Stromal cell of bone marrow (primary cell): Measurements from ENCODE around the gene STPG4.

Experiments used
- DNase-seq: peaks from one replicate; pipeline ENCODE4 v3.0.0-alpha.2; 2012; ENCODE audit warnings: low read depth

Gene STPG4

DNA sequence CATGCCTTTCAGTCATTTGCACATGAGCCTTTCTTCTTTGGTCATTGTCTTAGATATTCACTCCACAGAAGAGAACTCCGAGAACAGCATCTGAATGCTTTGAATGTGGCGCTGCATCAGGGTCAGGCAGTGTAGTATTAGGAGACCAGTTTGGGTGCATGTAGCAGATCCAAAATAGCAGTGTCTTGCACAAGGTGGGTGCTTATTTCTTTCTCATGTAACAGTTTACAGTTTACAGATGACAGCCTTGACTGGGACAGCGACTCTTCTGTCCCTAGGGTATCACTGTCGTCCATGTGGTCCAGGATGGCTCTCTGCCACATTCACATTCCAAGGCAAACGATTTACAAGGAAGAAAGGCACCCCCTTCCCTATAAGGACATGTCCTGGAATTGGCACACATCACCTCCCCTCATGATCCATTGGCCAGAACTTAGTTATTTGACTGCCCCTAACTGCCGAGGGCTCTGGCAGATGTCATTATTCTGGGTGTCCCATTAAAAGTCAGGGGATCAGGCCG, 101.0 kb downstream of the STPG4 start:
- DNase-seq = no peak

- DNase-seq = no peak
Observed at GRCh38 chr2:47052847-47053246, 102.3 kb downstream of the STPG4 start.

DNA sequence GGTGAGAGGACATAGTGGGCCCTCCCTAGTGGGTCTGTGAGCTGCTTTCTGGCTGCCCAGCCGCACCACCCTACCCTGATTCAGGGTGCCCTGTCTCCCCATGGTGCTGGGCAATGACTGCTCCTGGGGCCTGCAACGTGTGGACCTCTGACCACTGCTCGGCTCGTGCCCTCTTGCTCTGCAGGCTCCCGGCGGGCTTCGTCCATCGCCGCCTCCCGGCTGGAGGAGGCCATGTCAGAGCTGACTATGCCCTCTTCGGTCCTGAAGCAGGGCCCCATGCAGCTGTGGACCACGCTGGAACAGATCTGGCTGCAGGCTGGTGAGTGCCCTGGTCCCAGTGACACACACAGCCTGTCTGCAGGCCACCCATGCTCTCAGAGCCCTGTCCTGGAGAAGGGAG, 103.5 kb downstream of the STPG4 start:
- DNase-seq = no peak

DNA sequence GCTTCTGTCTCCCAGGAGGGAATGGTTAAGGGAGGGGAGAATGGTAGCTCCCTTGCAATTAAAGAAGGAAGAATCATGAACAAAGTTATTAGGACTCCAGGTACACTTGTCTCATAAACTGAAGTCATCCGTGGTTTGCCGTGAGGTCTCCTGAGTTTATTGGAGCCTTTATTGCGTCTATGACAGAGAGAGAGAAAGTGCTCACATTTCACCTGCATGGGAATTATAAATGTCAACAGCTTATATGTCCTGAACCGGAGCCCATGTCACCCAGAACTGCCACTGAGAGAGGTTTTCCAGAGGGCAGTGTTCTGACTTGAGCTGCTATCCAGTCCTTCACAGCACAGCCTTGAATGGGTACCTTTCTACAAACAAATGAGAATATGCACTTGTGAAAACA, 104.3 kb downstream of the STPG4 start:
- DNase-seq = no peak

GRCh38 chr2:47050021-47050760, 104.9 kb downstream of the STPG4 start:
- DNase-seq = no peak

DNA sequence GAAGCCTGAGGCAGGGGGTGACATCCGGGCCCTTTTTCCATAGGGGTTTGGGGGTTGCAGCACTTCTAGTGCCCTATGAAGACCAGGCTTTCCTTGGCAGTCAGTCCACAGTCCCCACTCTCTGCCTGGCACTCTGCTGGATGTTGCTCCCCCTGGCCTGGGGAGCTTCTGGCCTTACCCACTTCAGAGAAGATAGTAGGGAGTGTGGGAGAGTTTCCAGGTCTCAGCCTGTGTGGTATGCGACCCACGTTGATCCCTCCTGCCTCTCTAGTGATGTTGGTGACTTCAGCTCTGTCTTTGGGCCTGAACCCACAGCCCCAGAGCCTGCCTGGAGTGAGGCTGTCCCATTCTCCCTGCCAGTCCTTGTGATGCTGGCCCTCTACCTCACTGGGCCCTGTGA, 105.6 kb downstream of the STPG4 start:
- no peak for DNase-seq

GRCh38 chr2:47048801-47049480, 106.2 kb downstream of the STPG4 start:
- no peak for DNase-seq

GRCh38 chr2:47046271-47046670, 108.8 kb downstream of the STPG4 start:
- no peak for DNase-seq

- DNase-seq = no peak
Observed at GRCh38 chr2:47043891-47044239, 111.2 kb downstream of the STPG4 start.

DNA sequence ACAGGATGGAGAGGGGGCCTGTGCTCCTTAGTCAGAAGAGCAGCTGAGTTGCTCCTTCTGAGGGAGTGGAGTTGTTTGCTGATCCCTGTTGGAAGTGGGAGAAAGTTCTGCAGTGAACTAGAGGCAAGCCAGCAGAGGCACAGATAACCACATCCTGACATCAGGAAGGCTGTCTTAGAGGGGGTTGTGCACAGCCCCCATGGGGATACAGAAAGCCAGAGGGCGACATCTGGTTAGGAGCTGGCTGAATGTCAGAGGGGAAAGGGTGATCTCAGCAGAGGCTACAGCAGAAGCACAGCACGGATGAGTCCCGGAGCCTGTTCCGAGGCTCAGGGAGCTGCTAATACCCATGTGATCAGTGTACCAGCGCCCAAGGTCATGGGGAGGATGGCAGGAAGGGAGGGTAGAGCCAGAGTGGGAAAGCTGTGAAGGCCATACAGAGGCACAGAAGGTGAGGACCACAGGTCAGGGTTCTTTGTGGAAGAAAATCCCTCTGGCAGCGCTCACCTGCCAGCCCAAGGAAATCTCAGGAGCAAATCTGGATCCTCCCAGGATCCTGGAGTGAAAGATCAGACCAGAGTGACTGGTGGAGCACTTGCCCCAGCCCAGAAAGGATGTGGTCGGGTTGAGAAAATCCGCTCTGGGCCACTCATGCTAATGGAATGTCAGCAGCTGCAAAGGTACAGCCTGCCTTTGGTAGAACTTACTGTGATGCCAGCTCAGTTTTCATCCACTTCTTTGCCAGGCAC, 111.8 kb downstream of the STPG4 start:
- DNase-seq = peak; percentile 69

DNA sequence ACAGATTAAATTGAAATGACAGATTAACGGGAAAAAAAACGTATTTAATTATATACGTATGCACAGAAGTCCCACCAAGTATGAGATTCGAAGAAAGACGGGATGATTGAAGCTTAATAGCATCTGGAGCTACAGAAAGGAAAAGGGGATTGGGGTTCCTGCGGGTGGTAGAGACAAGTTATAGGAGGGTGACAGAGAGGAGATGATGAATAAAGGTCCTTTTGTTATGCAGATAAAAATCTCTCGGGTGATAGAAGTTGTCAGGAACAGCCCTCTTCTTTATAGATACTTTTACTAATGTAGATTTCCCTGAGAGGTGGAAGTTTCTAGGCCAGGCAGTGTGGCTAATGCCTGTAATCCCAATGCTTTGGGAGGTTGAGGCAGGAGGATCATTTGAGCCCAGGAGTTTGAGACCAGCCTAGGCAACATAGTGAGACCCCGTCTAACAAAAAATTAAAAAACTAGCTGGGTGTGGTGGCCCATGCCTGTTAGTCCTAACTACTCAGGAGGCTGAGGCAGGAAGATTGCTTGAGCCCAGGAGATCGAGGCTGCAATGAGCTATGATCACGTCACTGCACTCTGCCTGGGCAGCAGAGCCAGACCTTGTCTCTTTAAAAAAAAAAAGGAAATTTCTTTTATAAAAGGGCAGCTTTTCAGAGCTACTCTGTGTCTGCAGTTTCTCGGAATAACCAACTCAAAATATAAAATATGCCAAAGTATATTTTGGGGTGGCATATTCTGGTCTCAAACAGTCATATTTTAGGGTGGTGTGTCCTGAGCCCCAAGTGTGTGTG, 113.0 kb downstream of the STPG4 start:
- no peak for DNase-seq

GRCh38 chr2:47041063-47041462, 114.0 kb downstream of the STPG4 start:
- DNase-seq = no peak

DNA sequence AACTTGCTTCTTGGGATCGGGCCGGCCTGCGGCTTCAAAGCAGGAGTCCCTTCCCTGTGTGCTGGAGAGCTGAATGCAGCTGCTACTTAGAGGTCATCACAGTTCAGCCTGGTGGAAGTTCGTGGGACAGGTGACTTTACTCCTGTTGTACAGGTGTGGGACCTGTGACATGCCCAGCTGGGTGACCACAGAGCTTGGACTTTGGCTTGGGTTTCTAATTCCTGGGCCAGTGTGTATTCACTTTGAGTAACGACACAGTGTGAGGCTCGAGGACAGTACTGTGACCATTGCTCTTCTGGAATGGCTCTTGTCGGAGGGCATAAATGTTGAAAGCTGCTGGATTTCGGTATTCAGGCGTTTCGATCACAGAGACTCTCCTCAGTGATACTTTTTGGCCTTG, 114.5 kb downstream of the STPG4 start:
- DNase-seq = no peak

DNA sequence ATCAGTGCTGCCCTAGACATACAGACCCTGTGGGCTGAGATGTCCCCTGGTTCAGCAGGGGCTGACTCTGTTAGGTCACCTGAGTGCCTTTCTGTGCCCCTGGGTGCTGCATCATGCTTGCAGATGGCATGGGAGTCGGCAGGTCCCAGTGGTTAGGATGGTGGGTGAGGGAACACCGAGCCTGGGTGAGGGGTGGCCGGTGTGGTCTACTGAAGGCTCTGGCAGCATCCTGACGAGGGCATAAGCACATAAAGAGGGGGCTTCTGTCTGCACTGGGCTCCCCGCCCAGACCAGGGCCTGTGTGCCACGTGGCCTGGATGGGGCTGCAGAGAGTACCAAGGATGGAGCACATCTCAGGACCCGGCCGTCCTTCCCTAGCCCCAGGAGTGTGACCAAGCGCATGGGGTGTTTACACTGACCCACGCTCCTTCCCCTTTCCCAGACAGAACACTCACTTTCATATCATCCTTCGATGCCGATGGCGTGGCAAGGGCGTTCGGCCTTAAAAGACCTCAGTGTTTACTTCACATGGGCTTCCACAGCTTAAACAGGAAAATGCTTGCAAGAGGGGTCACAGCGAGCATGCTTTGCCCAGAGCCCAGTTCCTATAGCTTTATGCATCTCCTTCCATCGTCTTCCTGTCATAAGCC, 115.1 kb downstream of the STPG4 start:
- no peak for DNase-seq

DNA sequence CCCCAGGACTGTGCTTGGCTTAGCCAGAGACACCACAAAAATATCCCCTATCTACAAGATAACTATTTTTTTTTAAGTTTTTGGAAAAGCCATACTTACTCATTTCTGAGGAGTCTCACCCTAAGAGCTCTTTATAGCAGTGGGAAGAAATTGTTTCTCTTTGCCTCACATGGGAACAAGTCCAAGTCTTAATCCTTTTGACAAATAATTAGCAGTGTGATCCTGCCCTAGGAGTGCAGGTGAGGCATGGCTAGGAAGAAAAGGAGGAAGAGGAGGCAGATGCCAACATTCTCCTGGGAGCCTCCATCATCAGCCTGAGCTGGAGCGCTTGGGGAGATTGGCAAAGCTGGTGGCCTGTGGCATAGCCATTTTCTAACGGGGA, 115.6 kb downstream of the STPG4 start:
- no peak for DNase-seq

GRCh38 chr2:47038656-47039488, 116.2 kb downstream of the STPG4 start:
- no peak for DNase-seq

GRCh38 chr2:47037678-47038077, 117.4 kb downstream of the STPG4 start:
- DNase-seq = no peak
